Naive thymus-derived CD8-positive, alpha-beta T cell (primary cell): ENCODE results near the gene TMEM92. TPM values are rescaled to one million over a fixed set of nuclear protein-coding genes. Genes with fewer than 3 reads are reported as not detected.
"Not testable (repeated sequence)": the region's sequence is repeated elsewhere in the genome, so short reads cannot be mapped to it uniquely, and the experiment has no call there.

Experiments used
- ATAC-seq, 2 donors: fragments of 150-1000 bp; cut with Tn5 transposase in 1 of 2; sonication (Bioruptor Pico), chemical (Tn5 transposase) in 1 of 2; 1 replicate in 1 of 2; 2 replicates in 1 of 2; pipeline ENCODE4 v1.10.0; 2021; ENCODE audit warnings: mild to moderate bottlenecking in 2 of 2, moderate library complexity in 2 of 2
- POLR2A ChIA-PET: fragments of 350-600 bp; sonication (Branson Sonifier 250); formaldehyde crosslinking; loops from one replicate; lab custom pipeline; 2021; ENCODE audit warnings: antibody characterized with exemption; lab: Charles Lee
- DNase-seq, 10 donors: peaks; one replicate each; pipeline versions ENCODE4 v3.0.0 to v3.0.0-alpha.2; 2020 to 2022
- H3K27ac Mint-ChIP-seq, 10 donors: one replicate each; pipeline ENCODE4 v1.8.0; 2020 to 2022; ENCODE audit warnings: mild to moderate bottlenecking in 10 of 10, mixed read lengths in 10 of 10, moderate library complexity in 4 of 10, inconsistent platforms in 1 of 10
- H3K27me3 Mint-ChIP-seq, 5 donors: one replicate each; pipeline ENCODE4 v1.8.0; 2021 to 2022; ENCODE audit warnings: mixed read lengths in 5 of 5
- H3K36me3 Mint-ChIP-seq, 3 donors: one replicate each; pipeline ENCODE4 v1.8.0; 2020 to 2022; ENCODE audit warnings: mixed read lengths in 3 of 3, mild to moderate bottlenecking in 2 of 3, inconsistent platforms in 1 of 3
- H3K4me1 Mint-ChIP-seq, 4 donors: one replicate each; pipeline ENCODE4 v1.8.0; 2021 to 2022; ENCODE audit warnings: mixed read lengths in 4 of 4
- H3K4me3 Mint-ChIP-seq, 10 donors: one replicate each; pipeline ENCODE4 v1.8.0; 2020 to 2022; ENCODE audit warnings: mild to moderate bottlenecking in 10 of 10, mixed read lengths in 10 of 10, moderate library complexity in 6 of 10, inconsistent platforms in 1 of 10
- H3K9me3 Mint-ChIP-seq, 9 donors: one replicate each; pipeline ENCODE4 v1.8.0; 2020 to 2022; ENCODE audit warnings: mixed read lengths in 9 of 9, mild to moderate bottlenecking in 3 of 9, inconsistent platforms in 1 of 9, moderate library complexity in 1 of 9
- polyA plus RNA-seq, 3 donors: library from polyadenylated mRNA; unstranded; fragments of 300-500 nt; fragmentation: Illumina TruSeq; gene quantifications; one replicate each; pipeline ENCODE4 v1.2.3, GENCODE V29; 2021
- total RNA-seq, 8 experiments: library from RNA in 2 of 8; stranded (reverse) in 2 of 8; gene quantifications; one replicate each; pipeline ENCODE4 v1.2.3 and lab custom pipeline; 2021 to 2026

The TMEM92 gene
- total and polyA plus RNA-seq, 5 experiments from 2014 or later, result not detected

DNA sequence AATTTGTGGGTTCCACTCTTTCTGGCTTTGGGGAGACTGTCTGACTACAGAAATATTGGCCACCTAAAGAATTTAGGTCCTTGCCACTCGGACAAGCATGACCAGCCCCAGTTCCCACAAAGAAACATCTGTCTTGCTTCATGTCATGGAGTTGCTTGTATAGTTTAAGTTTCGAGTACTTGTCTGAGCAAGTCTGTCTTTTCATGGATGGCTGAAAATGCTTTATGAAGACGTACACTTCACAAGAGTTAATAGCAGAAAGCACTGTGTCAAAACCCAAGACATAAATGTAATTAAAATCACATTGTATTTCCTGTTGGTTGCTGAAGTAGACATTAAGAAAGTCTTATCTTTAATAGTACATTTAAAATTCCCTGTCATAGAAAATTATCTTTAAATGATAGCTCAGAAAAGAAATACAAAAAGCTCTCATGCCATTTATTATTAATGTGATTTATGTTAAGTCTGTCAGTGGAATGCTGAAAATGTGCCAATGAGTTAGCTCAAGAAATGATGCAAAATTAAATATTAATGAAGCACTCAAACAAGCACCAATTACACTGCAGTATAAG, 41.8 kb downstream of the TMEM92 start:
- ATAC-seq (no peak), DNase-seq (no peak)
- no peak overlapping the region for H3K4me3 Mint-ChIP-seq
- POLR2A ChIA-PET, result no interaction called here
- peaks cover 7 to 20% (median 12%) of the 10 kb centered on the region in 5 donors for H3K27me3 Mint-ChIP-seq
- H3K9me3 Mint-ChIP-seq, result no peaks in the 10 kb centered on the region
- H3K27ac Mint-ChIP-seq, result no peak overlapping the region
- no peaks in the 10 kb centered on the region for H3K36me3 Mint-ChIP-seq
- H3K4me1 Mint-ChIP-seq, result no peaks in the 10 kb centered on the region

DNA sequence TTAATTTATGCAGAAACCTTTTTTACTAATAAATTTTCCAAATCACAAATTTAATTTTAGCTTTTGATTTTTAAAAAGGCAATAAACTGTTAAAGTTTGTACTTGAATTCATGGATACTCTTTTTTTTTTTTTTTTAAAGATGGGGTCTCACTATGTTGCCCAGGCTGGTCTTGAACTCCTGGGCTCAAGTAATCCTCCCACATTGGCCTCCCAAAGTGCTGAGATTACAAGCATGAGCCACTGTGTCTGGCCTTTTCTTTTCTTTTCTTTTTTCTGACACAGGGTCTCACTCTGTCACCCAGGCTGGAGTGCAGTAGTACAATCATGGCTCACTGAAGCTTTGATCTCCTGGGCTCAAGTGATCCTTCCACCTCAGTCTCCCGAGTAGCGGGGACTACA, 42.4 kb downstream of the TMEM92 start:
- H3K36me3 Mint-ChIP-seq, ATAC-seq: not testable (repeated sequence)
- POLR2A ChIA-PET, result interaction anchor here (0.6 kb wide), 1 partner anchor 9 kb away, joined by 4 read pairs; no protein-coding TSS in a partner anchor

DNA sequence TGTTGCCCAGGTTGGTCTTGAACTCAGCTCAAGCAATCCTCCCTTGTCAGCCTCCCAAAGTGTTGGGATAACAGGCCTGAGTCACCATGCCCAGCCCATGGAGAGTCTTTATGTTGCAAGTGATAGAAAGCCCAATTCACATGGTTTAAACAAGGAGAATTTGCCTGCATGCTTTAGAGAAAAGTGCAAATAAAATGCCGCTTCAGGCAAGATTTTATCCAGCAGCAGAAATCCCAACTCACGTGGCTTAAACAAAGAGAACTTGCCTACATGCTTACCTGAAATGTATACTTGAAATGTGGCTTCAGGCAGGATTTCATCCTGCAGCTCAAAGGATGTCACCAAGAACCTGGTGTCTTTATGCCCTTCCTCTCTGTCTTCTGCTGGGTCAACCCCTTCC, 42.9 kb downstream of the TMEM92 start:
- POLR2A ChIA-PET, result interaction anchor here (0.6 kb wide), 1 partner anchor 10 kb away, joined by 4 read pairs; no protein-coding TSS in a partner anchor
- no peak overlapping the region for H3K4me3 Mint-ChIP-seq
- ATAC-seq (no peak), DNase-seq (no peak)
- H3K9me3 Mint-ChIP-seq, result no peaks in the 10 kb centered on the region
- H3K4me1 Mint-ChIP-seq, result no peaks in the 10 kb centered on the region
- H3K27ac Mint-ChIP-seq, result no peak overlapping the region
- no peaks in the 10 kb centered on the region for H3K36me3 Mint-ChIP-seq
- peaks cover 7 to 12% (median 9%) of the 10 kb centered on the region in 5 donors for H3K27me3 Mint-ChIP-seq

More for the DNA sequence above, 42.4 kb downstream of the TMEM92 start:
- not testable (repeated sequence) for H3K4me3 Mint-ChIP-seq, DNase-seq, H3K9me3 Mint-ChIP-seq, H3K4me1 Mint-ChIP-seq, H3K27ac Mint-ChIP-seq
- peaks cover 7 to 15% (median 12%) of the 10 kb centered on the region in 5 donors for H3K27me3 Mint-ChIP-seq

DNA sequence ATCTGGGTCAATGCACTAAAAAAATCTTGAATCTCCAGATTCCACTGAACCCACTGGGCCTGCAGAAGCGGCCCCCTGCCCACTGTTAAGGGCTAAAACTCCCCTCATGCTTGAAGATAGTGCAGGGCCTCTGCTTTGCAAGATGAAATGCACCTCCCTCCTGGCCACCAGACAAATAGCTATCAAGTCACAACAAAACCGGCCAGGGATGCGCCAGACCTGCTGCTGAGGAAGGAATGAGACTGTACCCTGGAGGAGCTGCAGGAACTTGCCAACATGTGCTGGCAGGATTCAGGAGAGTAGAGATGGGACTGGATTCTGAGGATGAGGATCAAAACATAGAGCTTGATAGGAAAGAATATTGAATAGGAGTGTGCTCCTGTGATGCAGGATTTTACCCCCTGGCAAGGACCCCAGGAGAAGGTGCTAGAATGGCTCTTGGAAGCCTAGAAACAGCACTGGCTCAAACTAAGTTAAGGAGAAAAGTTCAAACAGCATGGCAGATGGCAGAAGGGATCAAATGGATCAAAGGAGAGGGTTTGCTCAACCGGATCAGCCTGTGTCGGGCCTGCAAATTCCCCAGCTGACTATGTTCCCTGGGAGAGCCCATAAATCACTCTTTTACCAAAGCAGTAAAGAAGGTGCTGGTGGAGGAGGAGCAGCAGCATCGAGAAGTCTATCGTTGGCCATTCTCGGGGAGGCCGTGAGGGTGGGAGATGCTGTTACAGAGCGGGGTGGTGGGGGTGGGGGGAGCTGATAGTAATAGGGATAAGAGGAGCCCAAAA, 44.4 kb downstream of the TMEM92 start:
- H3K27ac Mint-ChIP-seq, result no peak overlapping the region
- DNase-seq (no peak), ATAC-seq (no peak)
- H3K4me1 Mint-ChIP-seq, result no peaks in the 10 kb centered on the region
- no peaks in the 10 kb centered on the region for H3K36me3 Mint-ChIP-seq
- no peak overlapping the region for H3K4me3 Mint-ChIP-seq
- POLR2A ChIA-PET, result no interaction called here
- peaks cover 0 to 8% (median 3%) of the 10 kb centered on the region in 5 donors for H3K27me3 Mint-ChIP-seq
- H3K9me3 Mint-ChIP-seq, result no peaks in the 10 kb centered on the region

DNA sequence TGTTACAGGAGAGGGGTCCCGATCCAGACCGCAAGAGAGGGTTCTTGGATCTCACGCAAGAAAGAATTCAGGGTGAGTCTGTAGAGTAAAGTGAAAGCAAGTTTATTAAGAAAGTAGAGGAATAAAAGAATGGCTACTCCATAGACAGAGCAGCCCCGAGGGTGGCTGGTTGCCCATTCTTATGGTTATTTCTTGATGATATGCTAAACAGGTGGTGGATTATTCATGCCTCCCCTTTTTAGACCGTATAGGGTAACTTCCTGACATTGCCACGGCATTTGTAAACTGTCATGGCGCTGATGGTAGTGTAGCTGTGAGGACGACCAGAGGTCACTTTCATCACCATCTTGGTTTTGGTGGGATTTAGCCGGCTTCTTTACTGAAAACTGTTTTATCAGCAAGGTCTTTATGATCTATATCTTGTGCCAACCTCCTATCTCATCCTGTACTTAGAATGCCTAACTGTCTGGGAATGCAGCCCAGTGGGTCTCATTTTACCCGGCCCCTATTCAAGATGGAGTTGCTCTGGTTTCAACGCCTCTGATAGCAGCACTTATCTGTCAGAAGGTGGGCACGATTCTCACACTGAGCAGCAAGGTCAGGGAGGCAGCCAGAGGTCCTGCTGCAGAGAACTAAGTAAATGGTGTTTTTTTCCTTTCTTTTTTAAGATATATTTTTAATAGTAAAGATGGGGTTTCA, 45.2 kb downstream of the TMEM92 start:
- POLR2A ChIA-PET, result interaction anchor here (0.6 kb wide), 1 partner anchor 413 kb away, joined by 3 read pairs; no protein-coding TSS in a partner anchor
- Mint-ChIP-seq H3K27me3 (peaks cover 0 to 3% (median 2%) of the 10 kb centered on the region in 5 donors), H3K9me3 (no peaks in the 10 kb centered on the region), H3K4me1 (no peaks in the 10 kb centered on the region), H3K27ac (no peak overlapping the region), H3K36me3 (no peaks in the 10 kb centered on the region), H3K4me3 (no peak overlapping the region)
- ATAC-seq, result no peak
- DNase-seq, result no peak

DNA sequence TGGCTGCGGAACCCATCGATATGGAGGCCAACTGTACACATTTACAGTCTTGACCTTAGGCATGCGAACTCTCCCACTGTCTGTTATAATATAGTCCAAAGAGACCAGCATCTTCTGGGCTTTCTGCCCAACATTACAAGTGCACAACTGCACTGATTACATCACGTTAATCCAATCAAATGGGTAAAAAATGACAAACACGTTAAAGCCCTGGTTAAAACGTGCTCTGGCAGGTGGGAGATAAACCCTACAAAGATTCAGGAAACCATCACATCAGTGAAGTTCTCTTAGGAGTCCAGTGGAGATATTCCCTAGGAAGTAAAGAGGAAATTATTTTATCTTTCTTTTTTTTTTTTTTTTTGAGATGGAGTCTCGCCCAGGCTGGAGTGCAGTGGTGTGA, 48.0 kb downstream of the TMEM92 start:
- no peak for ATAC-seq
- no peaks in the 10 kb centered on the region for H3K9me3 Mint-ChIP-seq
- H3K36me3 Mint-ChIP-seq, result no peaks in the 10 kb centered on the region
- POLR2A ChIA-PET, result no interaction called here
- no peak overlapping the region for H3K4me3 Mint-ChIP-seq
- no peaks in the 10 kb centered on the region for H3K27me3 Mint-ChIP-seq
- no peak for DNase-seq
- no peaks in the 10 kb centered on the region for H3K4me1 Mint-ChIP-seq
- no peak overlapping the region for H3K27ac Mint-ChIP-seq

DNA sequence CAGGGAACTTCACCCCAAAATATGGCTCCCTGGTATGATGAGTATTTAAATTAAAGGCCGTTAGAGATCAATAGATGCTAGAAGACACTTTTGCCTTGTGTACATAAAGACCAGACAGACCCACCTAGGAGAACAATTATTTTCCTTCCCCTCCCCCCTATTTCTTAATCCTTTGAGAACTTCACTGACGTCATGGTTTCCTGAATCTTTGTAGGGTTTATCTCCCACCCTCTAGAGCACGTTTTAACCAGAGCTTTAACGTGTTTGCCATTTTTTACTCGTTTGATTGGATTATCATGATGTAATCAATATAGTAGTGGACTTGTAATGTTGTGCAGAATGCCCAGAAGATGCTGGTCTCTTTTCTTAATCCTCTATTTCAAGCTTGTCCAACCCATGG, 48.8 kb downstream of the TMEM92 start:
- H3K27me3 Mint-ChIP-seq, result no peaks in the 10 kb centered on the region
- ATAC-seq, result no peak
- H3K27ac Mint-ChIP-seq, result no peak overlapping the region
- POLR2A ChIA-PET, result interaction anchor here (0.6 kb wide), 1 partner anchor 11 kb away, joined by 3 read pairs; no protein-coding TSS in a partner anchor
- DNase-seq, result no peak
- no peaks in the 10 kb centered on the region for H3K36me3 Mint-ChIP-seq
- no peak overlapping the region for H3K4me3 Mint-ChIP-seq
- H3K9me3 Mint-ChIP-seq, result no peaks in the 10 kb centered on the region
- H3K4me1 Mint-ChIP-seq, result no peaks in the 10 kb centered on the region

DNA sequence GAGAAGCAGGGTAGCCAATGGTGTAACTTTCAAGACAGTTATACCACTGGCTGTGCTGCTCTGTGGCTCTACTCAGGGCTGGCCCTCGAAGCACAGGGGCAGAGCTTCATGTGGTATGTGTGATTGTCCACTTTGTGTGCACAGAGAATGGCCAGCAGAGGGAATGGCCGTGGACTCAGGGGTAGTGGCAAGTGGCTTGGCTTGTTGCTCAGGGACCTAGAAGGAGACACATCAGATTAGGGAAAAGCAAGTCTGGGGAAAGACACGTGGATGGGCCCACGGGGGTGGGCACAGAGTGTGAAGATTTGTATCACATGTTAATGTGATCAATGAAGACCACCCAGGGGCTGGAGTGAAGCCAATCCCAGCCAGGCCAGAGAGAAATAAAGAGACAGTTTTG, 51.6 kb downstream of the TMEM92 start:
- Mint-ChIP-seq H3K36me3 (no peaks in the 10 kb centered on the region), H3K27ac (peak overlapping the region in 1 of 10 donors; percentile 12), H3K4me3 (no peak overlapping the region), H3K4me1 (no peaks in the 10 kb centered on the region), H3K9me3 (no peaks in the 10 kb centered on the region), H3K27me3 (peaks cover 0 to 5% (median 1%) of the 10 kb centered on the region in 5 donors)
- ATAC-seq (no peak), DNase-seq (no peak)
- POLR2A ChIA-PET, result interaction anchor here (0.6 kb wide), 2 partner anchors 9 to 129 kb away, joined by 5 read pairs; no protein-coding TSS in a partner anchor

DNA sequence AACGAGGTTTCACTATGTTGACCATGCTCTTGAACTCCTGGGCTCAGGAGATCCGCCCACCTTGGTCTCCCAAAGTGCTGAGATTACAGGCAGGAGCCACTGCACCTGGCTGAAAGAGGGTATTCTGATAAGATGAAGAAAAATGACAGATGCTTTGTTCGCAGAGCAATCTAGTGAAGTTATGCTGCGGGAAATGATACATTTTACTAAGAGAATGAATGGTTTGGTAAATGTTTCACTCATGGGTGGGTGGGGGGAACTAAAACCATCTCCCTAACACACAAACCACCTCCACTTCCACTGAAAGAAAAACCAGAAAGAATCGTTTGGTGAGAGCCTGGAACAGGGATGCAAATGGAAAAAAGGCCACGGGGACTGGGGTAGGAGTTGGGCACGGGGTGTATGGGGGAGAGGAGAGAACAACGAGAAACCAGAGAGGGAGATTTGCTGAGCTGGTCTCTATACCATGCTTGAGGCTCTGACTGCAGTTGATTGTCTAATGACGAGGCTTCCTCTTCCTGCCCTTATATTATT, 52.6 kb downstream of the TMEM92 start:
- Mint-ChIP-seq H3K4me3 (no peak overlapping the region), H3K27ac (no peak overlapping the region), H3K27me3 (peaks cover 0 to 5% (median 1%) of the 10 kb centered on the region in 5 donors), H3K4me1 (no peaks in the 10 kb centered on the region), H3K9me3 (no peaks in the 10 kb centered on the region), H3K36me3 (no peaks in the 10 kb centered on the region)
- POLR2A ChIA-PET, result no interaction called here
- ATAC-seq (no peak), DNase-seq (no peak)

DNA sequence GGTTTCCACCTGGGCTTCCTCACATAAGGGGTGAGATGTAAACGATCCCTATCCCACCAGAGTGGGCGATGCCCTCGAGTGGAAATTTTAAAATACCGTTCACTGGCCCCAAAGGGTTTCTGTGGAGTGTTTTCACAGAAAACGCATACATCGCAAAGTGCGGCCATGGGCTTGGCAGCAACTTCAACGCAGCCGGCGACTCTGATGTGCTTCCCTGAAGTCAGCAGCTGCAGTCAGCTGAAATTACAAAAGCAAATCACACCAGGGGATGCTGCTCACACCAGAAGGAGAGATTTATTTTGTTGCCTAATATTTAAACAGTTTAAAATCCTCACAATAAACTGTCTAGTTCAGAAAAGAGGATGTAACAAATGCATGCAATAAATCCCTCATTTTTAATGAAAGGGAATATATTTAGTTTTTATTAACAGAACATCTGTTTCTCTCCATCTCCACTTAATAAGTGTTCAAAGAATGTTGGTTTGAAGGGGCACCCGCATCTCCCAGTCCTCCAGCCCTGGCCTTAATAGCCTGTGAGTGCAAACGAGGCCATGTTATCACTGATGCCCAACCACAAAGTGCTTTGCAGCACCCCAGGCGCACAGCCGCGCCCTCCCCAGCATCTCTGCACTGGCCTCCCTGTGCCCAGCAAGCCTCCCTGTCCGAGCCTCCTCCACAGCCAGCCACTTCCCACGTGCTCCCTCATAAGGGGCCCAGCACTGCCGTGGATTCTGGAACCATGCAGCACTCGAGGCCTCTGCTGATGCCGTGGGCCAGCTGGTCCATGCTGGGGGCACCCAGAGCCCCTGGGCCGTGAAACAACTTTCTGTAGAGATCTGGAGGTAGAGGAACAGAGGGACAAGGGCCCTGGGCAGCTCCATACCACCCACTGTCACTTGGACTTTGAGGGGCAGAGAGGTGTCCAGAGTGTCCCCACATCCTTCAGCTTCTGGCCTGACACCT, 54.4 kb downstream of the TMEM92 start:
- no peaks in the 10 kb centered on the region for H3K36me3 Mint-ChIP-seq
- no peaks in the 10 kb centered on the region for H3K9me3 Mint-ChIP-seq
- H3K4me1 Mint-ChIP-seq, result peaks cover 2 to 7% (median 4%) of the 10 kb centered on the region in 4 donors
- POLR2A ChIA-PET, result interaction anchor here (1.5 kb wide), 1 partner anchor 11 kb away, joined by 3 read pairs; no protein-coding TSS in a partner anchor
- ATAC-seq, result no peak
- DNase-seq, result no peak
- no peak overlapping the region for H3K27ac Mint-ChIP-seq
- peaks cover 0 to 5% (median 1%) of the 10 kb centered on the region in 5 donors for H3K27me3 Mint-ChIP-seq
- no peak overlapping the region for H3K4me3 Mint-ChIP-seq

DNA sequence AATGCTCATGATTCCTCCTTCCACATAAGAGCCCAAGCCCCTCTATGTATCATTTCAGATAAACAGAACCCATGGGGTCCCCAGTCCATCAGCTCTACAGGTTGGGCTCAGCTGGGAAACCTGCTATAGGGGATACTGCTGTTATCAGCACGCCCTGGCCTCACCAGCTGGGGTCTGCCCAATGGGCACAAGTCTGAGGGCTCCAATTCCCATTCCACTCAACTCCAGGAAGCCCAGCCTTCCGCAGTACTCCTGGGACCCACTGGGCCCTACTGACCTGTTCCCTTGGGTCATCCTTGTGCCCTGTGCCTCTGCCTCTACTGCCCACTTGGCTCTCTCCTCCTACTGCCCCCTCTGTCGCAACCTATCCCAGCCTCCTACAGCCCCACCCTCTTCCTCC, 55.5 kb downstream of the TMEM92 start:
- H3K4me1 Mint-ChIP-seq, result peaks cover 4 to 9% (median 8%) of the 10 kb centered on the region in 4 donors
- peaks cover 0 to 5% (median 1%) of the 10 kb centered on the region in 5 donors for H3K27me3 Mint-ChIP-seq
- no peaks in the 10 kb centered on the region for H3K36me3 Mint-ChIP-seq
- no peaks in the 10 kb centered on the region for H3K9me3 Mint-ChIP-seq
- POLR2A ChIA-PET, result interaction anchor here (1.5 kb wide), 1 partner anchor 12 kb away, joined by 3 read pairs; no protein-coding TSS in a partner anchor
- no peak for ATAC-seq
- H3K4me3 Mint-ChIP-seq, result no peak overlapping the region
- no peak for DNase-seq
- H3K27ac Mint-ChIP-seq, result no peak overlapping the region
